ENCODE data around the gene USP26.
"Not testable (repeated sequence)": the region's sequence is repeated elsewhere in the genome, so short reads cannot be mapped to it uniquely, and the experiment has no call there.

The USP26 gene

DNA sequence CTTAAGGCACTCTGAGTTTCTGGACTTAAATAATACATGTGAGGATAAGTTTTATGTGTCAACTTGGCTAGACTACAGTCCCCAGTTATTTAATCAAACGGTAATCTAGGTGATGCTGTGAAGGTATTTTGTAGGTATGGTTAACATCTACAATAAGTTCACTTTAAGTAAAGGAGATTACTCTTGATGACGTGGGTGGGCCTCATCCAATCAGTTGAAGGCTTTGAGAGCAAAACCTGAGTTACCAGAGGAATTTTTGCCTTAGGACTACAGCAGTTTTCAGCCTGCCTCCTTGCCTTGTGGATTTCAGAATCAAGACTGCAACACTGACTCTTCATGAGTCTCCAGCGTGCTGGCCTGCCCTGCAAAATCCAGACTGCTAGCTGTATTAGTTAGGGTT lies 78.7 kb downstream of the USP26 start:
- no peak for DNase-seq

DNA sequence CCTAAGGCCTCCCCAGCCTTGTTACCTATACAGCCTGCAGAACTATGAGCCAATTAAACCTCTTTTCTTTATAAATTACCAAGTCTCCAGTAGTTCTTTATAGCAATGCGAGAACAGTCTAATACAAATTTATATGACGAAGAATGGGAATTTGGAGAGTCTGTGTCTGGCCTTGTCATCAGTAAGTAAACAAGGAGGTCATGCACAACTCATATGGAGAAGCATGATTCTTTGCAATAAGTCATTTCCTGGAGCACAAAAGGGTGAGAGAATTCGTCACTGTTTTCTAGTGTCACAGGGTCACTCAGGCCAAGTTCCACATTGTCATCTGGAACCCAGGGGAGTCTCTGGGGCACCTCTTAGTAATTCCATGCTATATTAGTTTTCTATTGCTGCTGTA lies 89.5 kb downstream of the USP26 start:
- DNase-seq, result no peak

DNA sequence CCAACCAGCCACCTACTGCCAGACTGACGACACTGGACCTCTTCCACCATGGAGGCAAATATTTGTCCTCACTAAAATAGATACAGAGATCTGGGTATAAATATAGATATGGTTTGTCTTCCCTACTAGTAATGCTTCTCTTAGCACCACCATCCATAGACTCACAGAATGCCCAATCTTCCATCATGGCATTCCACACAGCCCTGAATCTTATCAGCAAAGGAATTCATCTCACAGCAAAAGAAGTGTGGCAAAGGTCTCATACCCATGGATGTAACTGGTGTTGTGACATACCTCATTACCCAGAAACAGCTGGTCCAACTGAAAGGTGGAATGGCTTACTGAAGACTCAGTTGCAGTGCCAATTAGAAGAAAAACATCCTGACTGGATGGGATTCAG lies 91.3 kb downstream of the USP26 start:
- DNase-seq, result no peak

DNA sequence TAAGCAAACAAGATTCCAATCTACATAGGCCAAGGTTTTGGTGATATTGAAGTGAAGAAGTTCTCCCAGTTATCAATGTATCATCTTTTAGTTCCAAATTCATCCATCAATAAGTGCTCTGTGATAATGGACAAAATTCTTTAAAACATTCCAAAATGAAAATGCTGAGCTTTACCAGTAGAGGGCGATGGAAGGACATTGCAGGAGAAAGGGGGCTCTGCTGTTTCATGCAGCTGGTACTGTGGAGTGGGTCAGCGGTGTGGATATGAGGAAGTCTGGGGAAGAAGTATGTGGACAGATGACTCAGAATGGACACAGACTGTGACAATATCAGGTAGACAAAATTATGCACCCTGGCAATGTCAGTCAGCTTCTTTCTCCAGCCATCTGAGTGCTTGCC lies 91.9 kb downstream of the USP26 start:
- no peak for DNase-seq

DNA sequence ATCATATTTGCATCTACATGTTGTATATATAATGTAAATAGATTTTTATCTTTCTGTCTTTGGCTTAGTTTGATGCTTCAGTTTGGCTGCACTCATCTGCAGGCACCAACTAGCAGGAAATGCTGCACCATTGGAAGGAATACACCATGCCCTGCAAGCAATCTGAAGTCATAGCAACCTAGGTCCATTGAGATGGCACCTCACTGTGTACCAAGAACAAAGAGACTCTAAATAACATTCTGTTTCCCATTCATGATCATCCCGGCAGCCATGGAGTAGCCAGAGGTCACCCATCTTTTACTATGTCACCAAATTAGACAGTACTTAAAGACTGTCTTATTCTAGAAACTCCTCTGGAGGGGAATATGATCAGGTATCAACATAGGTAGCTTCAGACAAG lies 97.7 kb downstream of the USP26 start:
- no peak for DNase-seq

DNA sequence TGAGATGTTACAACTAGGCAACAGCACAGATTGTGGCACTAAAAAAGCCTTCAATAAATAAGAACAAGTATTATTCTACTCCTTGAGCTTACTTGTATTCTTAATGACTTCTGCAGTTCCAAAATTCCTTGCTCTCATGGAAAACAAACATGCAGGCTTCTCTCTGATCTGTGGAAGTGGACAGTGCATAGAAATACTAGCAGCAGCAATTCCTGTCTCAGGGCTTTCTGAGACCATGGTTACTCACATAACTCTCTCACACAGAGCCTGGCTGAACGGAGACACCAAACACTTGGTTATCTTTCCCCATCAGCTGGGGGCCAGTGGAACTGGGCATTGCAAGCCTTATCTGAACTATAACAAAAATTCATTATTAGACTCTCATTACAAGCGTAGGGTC lies 106.1 kb downstream of the USP26 start:
- no peak for DNase-seq

DNA sequence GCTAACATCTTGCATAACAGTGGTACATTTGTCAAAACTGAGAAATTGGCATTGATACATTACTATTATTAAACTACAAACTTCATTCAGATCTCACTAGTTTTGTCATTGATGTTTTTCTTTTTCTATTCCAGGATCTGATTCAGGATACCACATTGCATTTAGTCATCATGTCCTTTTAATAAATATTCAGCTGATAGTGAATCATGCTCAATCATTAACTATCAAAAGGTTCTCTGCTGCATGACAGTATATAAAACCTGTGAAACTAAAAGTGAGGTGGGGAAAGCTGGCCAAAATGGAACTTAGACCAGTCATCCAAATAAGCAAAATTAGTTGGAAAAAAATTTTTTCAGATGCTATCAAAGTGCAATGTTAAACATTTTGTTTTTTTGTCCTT lies 110.4 kb downstream of the USP26 start:
- DNase-seq, result no peak

DNA sequence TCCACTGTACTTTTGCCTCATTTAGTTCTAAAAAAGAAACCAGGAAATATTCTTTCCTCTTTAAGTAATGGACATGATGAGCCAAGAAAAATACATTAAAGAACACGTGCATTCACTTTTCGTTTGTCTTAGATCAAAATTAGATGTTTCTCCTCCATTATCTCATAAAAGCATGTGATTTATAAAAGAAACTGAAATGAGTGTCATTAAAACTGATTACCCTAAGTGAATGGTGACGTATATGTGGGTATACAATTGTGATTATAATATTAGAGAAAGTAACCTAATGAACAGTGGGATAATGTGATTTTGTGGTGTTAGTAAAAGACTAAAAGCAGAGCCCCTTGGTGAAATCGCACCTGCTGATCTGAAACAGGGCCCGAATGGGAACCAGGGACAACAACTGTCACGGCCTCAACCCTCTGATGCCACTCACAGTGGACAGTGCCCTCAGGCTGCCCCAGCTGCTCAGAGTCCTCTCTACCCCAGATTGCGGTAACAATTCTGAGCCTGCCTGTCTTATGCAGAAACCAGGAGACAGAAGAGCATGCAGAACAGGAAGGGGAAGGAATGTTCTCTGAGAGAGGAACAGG lies 112.8 kb downstream of the USP26 start:
- no peak for DNase-seq

DNA sequence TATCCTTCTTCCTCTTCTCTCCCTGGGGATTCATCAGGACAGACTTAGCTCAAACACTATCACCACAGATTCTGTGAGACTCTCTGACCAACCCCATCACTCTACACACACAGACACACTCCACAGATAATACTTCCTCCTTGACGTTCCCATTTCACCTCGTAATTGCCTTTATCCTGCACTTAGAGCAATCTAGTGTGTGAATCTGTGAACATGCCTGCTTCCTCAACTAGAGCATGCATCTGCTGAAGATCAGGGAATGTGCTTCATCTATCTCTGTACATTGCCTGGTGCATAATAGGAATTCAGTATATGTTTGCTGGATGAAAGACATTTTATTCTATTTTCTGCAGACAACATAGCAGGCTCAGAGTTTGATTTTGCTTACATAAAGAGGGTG lies 113.4 kb downstream of the USP26 start:
- no peak for DNase-seq

DNA sequence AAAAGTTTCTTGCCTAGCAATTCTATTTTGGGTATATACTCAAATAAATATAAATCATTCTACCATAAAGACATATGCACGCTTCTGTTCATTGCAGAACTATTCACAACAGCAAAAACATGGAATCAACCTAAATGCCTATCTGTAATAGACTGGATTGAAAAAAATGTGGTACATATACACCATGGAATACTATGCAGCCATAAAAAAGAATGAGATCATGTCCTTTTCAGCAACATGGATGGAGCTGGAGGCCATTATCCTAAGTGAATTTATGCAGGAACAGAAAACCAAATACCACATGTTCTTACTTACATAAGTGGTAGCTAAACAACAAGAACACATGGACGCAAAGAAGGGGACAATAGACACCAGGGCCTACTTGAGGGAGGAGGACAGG lies 116.9 kb downstream of the USP26 start:
- not testable (repeated sequence) for DNase-seq

All from GDM1 (cell line).